Measurements from ENCODE around the gene DMRTA1. TPM values are rescaled to one million over a fixed set of nuclear protein-coding genes. Genes with fewer than 3 reads are reported as not detected.

The DMRTA1 gene
- total RNA-seq, 1 donor from 2014 or later = 1.2 TPM

- no peak overlapping the region for H3K27ac Mint-ChIP-seq
- H3K36me3 Mint-ChIP-seq = no peaks in the 10 kb centered on the region
- no peak for DNase-seq (ENCODE audit: extremely low spot score, unreplicated experiment)
- H3K4me3 Mint-ChIP-seq = no peak overlapping the region
- H3K9me3 Mint-ChIP-seq = no peaks in the 10 kb centered on the region
- TF ChIP-seq CTCF (conservative IDR thresholded peaks at IDR 0.05) = no peak
- H3K27me3 Mint-ChIP-seq = peaks cover 14% of the 10 kb centered on the region
- H3K4me1 Mint-ChIP-seq (ENCODE audit: unreplicated experiment) = no peaks in the 10 kb centered on the region
These were observed 7.4 kb downstream of the DMRTA1 start for GRCh38 chr9:22454016-22454415.

GRCh38 chr9:22455181-22455580 is 8.6 kb downstream of the DMRTA1 start:
- Mint-ChIP-seq H3K27ac (no peak overlapping the region), H3K27me3 (peaks cover 10% of the 10 kb centered on the region), H3K36me3 (no peaks in the 10 kb centered on the region), H3K4me3 (no peak overlapping the region), H3K9me3 (no peaks in the 10 kb centered on the region), H3K4me1 (ENCODE audit: unreplicated experiment) (no peaks in the 10 kb centered on the region)
- DNase-seq (ENCODE audit: extremely low spot score, unreplicated experiment) = no peak
- no peak for TF ChIP-seq CTCF (conservative IDR thresholded peaks at IDR 0.05)

DNA sequence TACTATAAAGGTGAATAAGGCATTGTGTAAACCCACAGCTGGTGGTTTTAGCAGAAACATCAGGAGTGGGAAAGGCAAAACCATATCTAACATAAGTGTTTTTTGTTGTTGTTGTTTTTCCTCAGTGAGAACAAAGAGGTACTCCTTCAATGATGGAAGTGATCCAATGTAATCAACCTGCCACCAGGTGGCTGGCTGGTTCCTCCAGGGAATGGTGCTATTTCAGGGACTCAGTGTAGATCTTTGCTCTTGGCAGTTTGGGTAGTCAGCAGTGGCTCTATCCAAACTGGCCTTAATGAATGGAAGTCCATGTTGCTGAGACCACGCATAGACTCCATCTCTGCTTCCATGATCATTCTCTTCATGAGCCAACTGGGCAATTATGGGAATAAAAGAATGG is 10.8 kb downstream of the DMRTA1 start:
- DNase-seq (ENCODE audit: extremely low spot score, unreplicated experiment) = no peak
- no peaks in the 10 kb centered on the region for H3K4me1 Mint-ChIP-seq (ENCODE audit: unreplicated experiment)
- H3K9me3 Mint-ChIP-seq = no peaks in the 10 kb centered on the region
- no peaks in the 10 kb centered on the region for H3K27me3 Mint-ChIP-seq
- no peaks in the 10 kb centered on the region for H3K36me3 Mint-ChIP-seq
- H3K27ac Mint-ChIP-seq = no peak overlapping the region
- TF ChIP-seq CTCF (conservative IDR thresholded peaks at IDR 0.05) = no peak
- no peak overlapping the region for H3K4me3 Mint-ChIP-seq

DNA sequence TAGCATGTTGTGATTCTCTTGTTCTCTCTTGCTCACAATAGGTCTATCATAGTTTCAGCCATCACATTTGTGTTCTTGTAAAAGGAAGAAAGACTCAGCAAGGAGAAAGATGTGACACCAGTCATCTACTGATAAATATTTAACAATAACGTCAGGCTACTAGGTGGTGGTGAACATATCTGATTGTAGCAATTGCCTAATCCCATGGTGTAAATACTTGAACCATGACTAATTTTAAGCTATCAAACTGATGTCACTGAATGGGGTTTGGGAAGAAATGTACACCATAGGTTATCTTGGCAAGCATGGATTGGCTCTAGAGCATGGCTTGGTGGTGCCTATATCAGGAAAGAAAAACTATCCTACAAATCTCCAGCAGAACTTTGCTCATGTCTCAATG is 16.6 kb downstream of the DMRTA1 start:
- no peak for DNase-seq (ENCODE audit: extremely low spot score, unreplicated experiment)
- H3K27me3 Mint-ChIP-seq = no peaks in the 10 kb centered on the region
- no peak overlapping the region for H3K4me3 Mint-ChIP-seq
- TF ChIP-seq CTCF (conservative IDR thresholded peaks at IDR 0.05) = no peak
- no peaks in the 10 kb centered on the region for H3K36me3 Mint-ChIP-seq
- H3K9me3 Mint-ChIP-seq = no peaks in the 10 kb centered on the region
- H3K4me1 Mint-ChIP-seq (ENCODE audit: unreplicated experiment) = no peaks in the 10 kb centered on the region
- H3K27ac Mint-ChIP-seq = no peak overlapping the region

- Mint-ChIP-seq H3K27me3 (peaks cover 5% of the 10 kb centered on the region), H3K4me1 (ENCODE audit: unreplicated experiment) (no peaks in the 10 kb centered on the region), H3K9me3 (no peaks in the 10 kb centered on the region), H3K27ac (no peak overlapping the region), H3K36me3 (no peaks in the 10 kb centered on the region), H3K4me3 (no peak overlapping the region)
- peak; percentile 84 for TF ChIP-seq CTCF (conservative IDR thresholded peaks at IDR 0.05)
- DNase-seq (ENCODE audit: extremely low spot score, unreplicated experiment) = no peak
These were observed 23.4 kb downstream of the DMRTA1 start for GRCh38 chr9:22469928-22470544.

- Mint-ChIP-seq H3K27ac (no peak overlapping the region), H3K4me1 (ENCODE audit: unreplicated experiment) (no peaks in the 10 kb centered on the region), H3K4me3 (no peak overlapping the region), H3K27me3 (no peaks in the 10 kb centered on the region), H3K9me3 (no peaks in the 10 kb centered on the region), H3K36me3 (no peaks in the 10 kb centered on the region)
- DNase-seq (ENCODE audit: extremely low spot score, unreplicated experiment) = no peak
- no peak for TF ChIP-seq CTCF (conservative IDR thresholded peaks at IDR 0.05)
These were observed 34.9 kb downstream of the DMRTA1 start for GRCh38 chr9:22481566-22481965.

Measured in type B pancreatic cell (in vitro differentiated cells).